NT2/D1 (cell line): ENCODE data around the gene HAND2.

Source experiments
- SUZ12 ChIP-seq: IDR thresholded peaks from 2 replicates; pipeline ENCODE4 v1.6.1; 2011; ENCODE audit not compliant: insufficient read length, insufficient read depth; ENCODE audit errors: extremely low read depth
- YY1 ChIP-seq: IDR thresholded peaks from 2 replicates; pipeline ENCODE4 v1.6.1; 2011; ENCODE audit not compliant: insufficient read length, insufficient read depth

- no peak for TF ChIP-seq SUZ12
- no peak for TF ChIP-seq YY1
These were observed 43.3 kb upstream of the HAND2 start for GRCh38 chr4:173573286-173573685.
